ENCODE data around the gene MTMR12. TPM values are rescaled to one million over a fixed set of nuclear protein-coding genes. Genes with fewer than 3 reads are reported as not detected.

MTMR12 gene
- total and polyA plus RNA-seq, 2 of the 13 experiments (the other 11 are each of a cell fraction or from before 2014, with no cell fraction given): 23.4 to 36.6 TPM

- Histone ChIP-seq H2AFZ (ENCODE audit: low read length) (no peak overlapping the region), H3K4me2 (ENCODE audit: low read depth, low read length) (no peak overlapping the region), H3K79me2 (ENCODE audit: insufficient read depth, low read length) (no peaks in the 10 kb centered on the region), H3K4me1 (ENCODE audit: insufficient read depth, low read length) (peaks cover 17% of the 10 kb centered on the region), H3K9me3 (ENCODE audit: low read length) (no peaks in the 10 kb centered on the region), H3K27ac (ENCODE audit: extremely low read length, insufficient read depth, low read length) (no peak overlapping the region), H3K27me3 (ENCODE audit: control insufficient read depth in 1 of 2, insufficient read depth in 2 of 2, low read length in 2 of 2) (no peaks in the 10 kb centered on the region), H3K36me3 (replicated peaks in 1 of 2; ENCODE audit: control insufficient read depth in 1 of 2, insufficient read depth in 2 of 2, low read length in 2 of 2) (peaks cover 19 to 78% of the 10 kb centered on the region in 2 experiments), H4K20me1 (ENCODE audit: insufficient read depth, low read length) (no peaks in the 10 kb centered on the region), H3K4me3 (replicated peaks in 1 of 3; ENCODE audit: insufficient read depth in 1 of 3, low read depth in 2 of 3, low read length in 3 of 3) (no peak overlapping the region), H3K9ac (ENCODE audit: insufficient read depth, low read depth, low read length) (no peak overlapping the region)
- in situ Hi-C loops (cut with HindIII; ENCODE audit: extremely low pct_ligation_motif_present, low pct_unique_long_range_greater_than_20kb): no loop called here
- no TSS peak for BruUV-seq (replicated peaks)
- TF ChIP-seq HOXA7 (CRISPR knock-in tag; IDR thresholded peaks at IDR 0.05) (no peak), ZNF431 (CRISPR knock-in tag; IDR thresholded peaks at IDR 0.05; ENCODE audit: borderline replicate concordance, low read depth) (no peak), PBX3 (CRISPR knock-in tag; IDR thresholded peaks at IDR 0.05; ENCODE audit: borderline replicate concordance) (no peak), SKI (IDR thresholded peaks at IDR 0.05; ENCODE audit: partially characterized antibody) (no peak), CAMTA2 (CRISPR knock-in tag; IDR thresholded peaks at IDR 0.05; ENCODE audit: borderline replicate concordance) (no peak), RARG (CRISPR knock-in tag; IDR thresholded peaks at IDR 0.05; ENCODE audit: low read depth) (no peak), ZNF550 (CRISPR knock-in tag; IDR thresholded peaks at IDR 0.05; ENCODE audit: borderline replicate concordance) (no peak)
- DNase-seq (ENCODE audit: low spot score): no peak
- no peak for ATAC-seq
- ChIA-PET POLR2A (no interaction called here), CTCF (ENCODE audit: low intra/inter-chr PET ratio, low total read pairs) (no interaction called here)
- FAIRE-seq: no peak
- WGBS (ENCODE audit: low lambda C conversion rate): 100% methylated on average over 4 of the region's 4 CpGs
- intact Hi-C loops (cut with micrococcal nuclease; ENCODE audit: unreplicated experiment): no loop called here
Observed at GRCh38 chr5:32263684-32264083, 49.1 kb downstream of the MTMR12 start.

- ATAC-seq: no peak
- CTCF ChIA-PET (ENCODE audit: low intra/inter-chr PET ratio, low total read pairs): no interaction called here
- FAIRE-seq: no peak
- no peak for TF ChIP-seq ZNF292 (CRISPR knock-in tag; IDR thresholded peaks at IDR 0.05; ENCODE audit: borderline replicate concordance, low read depth)
- TF ChIP-seq ZNF83 (CRISPR knock-in tag; IDR thresholded peaks at IDR 0.05; ENCODE audit: borderline replicate concordance): no peak
- TF ChIP-seq, protein P1, sequence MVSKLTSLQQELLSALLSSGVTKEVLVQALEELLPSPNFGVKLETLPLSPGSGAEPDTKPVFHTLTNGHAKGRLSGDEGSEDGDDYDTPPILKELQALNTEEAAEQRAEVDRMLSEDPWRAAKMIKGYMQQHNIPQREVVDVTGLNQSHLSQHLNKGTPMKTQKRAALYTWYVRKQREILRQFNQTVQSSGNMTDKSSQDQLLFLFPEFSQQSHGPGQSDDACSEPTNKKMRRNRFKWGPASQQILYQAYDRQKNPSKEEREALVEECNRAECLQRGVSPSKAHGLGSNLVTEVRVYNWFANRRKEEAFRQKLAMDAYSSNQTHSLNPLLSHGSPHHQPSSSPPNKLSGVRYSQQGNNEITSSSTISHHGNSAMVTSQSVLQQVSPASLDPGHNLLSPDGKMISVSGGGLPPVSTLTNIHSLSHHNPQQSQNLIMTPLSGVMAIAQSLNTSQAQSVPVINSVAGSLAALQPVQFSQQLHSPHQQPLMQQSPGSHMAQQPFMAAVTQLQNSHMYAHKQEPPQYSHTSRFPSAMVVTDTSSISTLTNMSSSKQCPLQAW (CRISPR knock-in tag; IDR thresholded peaks at IDR 0.05): no peak
- TF ChIP-seq CEBPG (CRISPR knock-in tag; IDR thresholded peaks at IDR 0.05): no peak
- TF ChIP-seq ZMYM2 (CRISPR knock-in tag; IDR thresholded peaks at IDR 0.05): no peak
- TF ChIP-seq, protein P2, sequence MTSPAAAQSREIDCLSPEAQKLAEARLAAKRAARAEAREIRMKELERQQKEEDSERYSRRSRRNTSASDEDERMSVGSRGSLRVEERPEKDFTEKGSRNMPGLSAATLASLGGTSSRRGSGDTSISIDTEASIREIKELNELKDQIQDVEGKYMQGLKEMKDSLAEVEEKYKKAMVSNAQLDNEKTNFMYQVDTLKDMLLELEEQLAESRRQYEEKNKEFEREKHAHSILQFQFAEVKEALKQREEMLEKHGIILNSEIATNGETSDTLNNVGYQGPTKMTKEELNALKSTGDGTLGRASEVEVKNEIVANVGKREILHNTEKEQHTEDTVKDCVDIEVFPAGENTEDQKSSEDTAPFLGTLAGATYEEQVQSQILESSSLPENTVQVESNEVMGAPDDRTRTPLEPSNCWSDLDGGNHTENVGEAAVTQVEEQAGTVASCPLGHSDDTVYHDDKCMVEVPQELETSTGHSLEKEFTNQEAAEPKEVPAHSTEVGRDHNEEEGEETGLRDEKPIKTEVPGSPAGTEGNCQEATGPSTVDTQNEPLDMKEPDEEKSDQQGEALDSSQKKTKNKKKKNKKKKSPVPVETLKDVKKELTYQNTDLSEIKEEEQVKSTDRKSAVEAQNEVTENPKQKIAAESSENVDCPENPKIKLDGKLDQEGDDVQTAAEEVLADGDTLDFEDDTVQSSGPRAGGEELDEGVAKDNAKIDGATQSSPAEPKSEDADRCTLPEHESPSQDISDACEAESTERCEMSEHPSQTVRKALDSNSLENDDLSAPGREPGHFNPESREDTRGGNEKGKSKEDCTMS (CRISPR knock-in tag; conservative IDR thresholded peaks at IDR 0.05): no peak
Observed at GRCh38 chr5:32261198-32261597, 51.5 kb downstream of the MTMR12 start.

More at GRCh38 chr5:32261198-32261597, 51.5 kb downstream of the MTMR12 start:
- POLR2A ChIA-PET: interaction anchor here (1.6 kb wide), 1 partner anchor 27 kb away, joined by 4 read pairs; no protein-coding TSS in a partner anchor
- DNase-seq (ENCODE audit: low spot score): no peak
- Histone ChIP-seq H3K4me3 (replicated peaks in 1 of 3; ENCODE audit: insufficient read depth in 1 of 3, low read depth in 2 of 3, low read length in 3 of 3) (no peak overlapping the region), H3K27me3 (ENCODE audit: control insufficient read depth in 1 of 2, insufficient read depth in 2 of 2, low read length in 2 of 2) (no peaks in the 10 kb centered on the region), H3K36me3 (replicated peaks in 1 of 2; ENCODE audit: control insufficient read depth in 1 of 2, insufficient read depth in 2 of 2, low read length in 2 of 2) (peaks cover 28 to 87% of the 10 kb centered on the region in 2 experiments), H3K4me1 (ENCODE audit: insufficient read depth, low read length) (no peaks in the 10 kb centered on the region), H3K27ac (ENCODE audit: extremely low read length, insufficient read depth, low read length) (no peak overlapping the region), H3K9me3 (ENCODE audit: low read length) (no peaks in the 10 kb centered on the region), H3K79me2 (ENCODE audit: insufficient read depth, low read length) (no peaks in the 10 kb centered on the region), H3K4me2 (ENCODE audit: low read depth, low read length) (no peak overlapping the region), H3K9ac (ENCODE audit: insufficient read depth, low read depth, low read length) (no peak overlapping the region), H4K20me1 (ENCODE audit: insufficient read depth, low read length) (no peaks in the 10 kb centered on the region), H2AFZ (ENCODE audit: low read length) (no peak overlapping the region)
- 91% methylated on average over 2 of the region's 2 CpGs for WGBS (ENCODE audit: low lambda C conversion rate)
- in situ Hi-C loops (cut with HindIII; ENCODE audit: extremely low pct_ligation_motif_present, low pct_unique_long_range_greater_than_20kb) (no loop called here), intact Hi-C loops (cut with micrococcal nuclease; ENCODE audit: unreplicated experiment) (no loop called here)
- no TSS peak for BruUV-seq (replicated peaks)

Data from HepG2 (cell line).